Colon (tissue), 2 donors: ENCODE results near the gene SLC6A9.

Experiments
- FAIRE-seq: peaks from 2 replicates; lab custom pipeline; 2012; peaks lifted over from hg19 to GRCh38; lab: Jason Lieb, UNC
- donor health status: control.
- donor health status: control.

Gene SLC6A9

GRCh38 chr1:44029260-44029910, 1.9 kb downstream of the SLC6A9 start:
- FAIRE-seq = no peak

GRCh38 chr1:44027320-44027719, 3.9 kb downstream of the SLC6A9 start:
- FAIRE-seq = no peak

GRCh38 chr1:44025816-44026215, 5.4 kb downstream of the SLC6A9 start:
- no peak for FAIRE-seq

GRCh38 chr1:44024903-44025525, 6.2 kb downstream of the SLC6A9 start:
- no peak for FAIRE-seq

GRCh38 chr1:44024031-44024902, 7.0 kb downstream of the SLC6A9 start:
- FAIRE-seq = no peak

- no peak for FAIRE-seq
Observed at GRCh38 chr1:44021581-44022321, 9.5 kb downstream of the SLC6A9 start.

GRCh38 chr1:44021156-44021555, 10.1 kb downstream of the SLC6A9 start:
- no peak for FAIRE-seq

GRCh38 chr1:44020464-44020863, 10.8 kb downstream of the SLC6A9 start:
- FAIRE-seq = no peak

- FAIRE-seq = no peak
Observed at GRCh38 chr1:44019466-44019948, 11.8 kb downstream of the SLC6A9 start.

GRCh38 chr1:44016890-44017400, 14.3 kb downstream of the SLC6A9 start:
- no peak for FAIRE-seq

GRCh38 chr1:44016041-44016889, 15.0 kb downstream of the SLC6A9 start:
- FAIRE-seq = no peak

- FAIRE-seq = no peak
Observed at GRCh38 chr1:44015206-44015605, 16.1 kb downstream of the SLC6A9 start.

- FAIRE-seq = no peak
Observed at GRCh38 chr1:44014365-44015104, 16.7 kb downstream of the SLC6A9 start.

GRCh38 chr1:44013949-44014348, 17.3 kb downstream of the SLC6A9 start:
- FAIRE-seq = no peak

GRCh38 chr1:44012941-44013609, 18.2 kb downstream of the SLC6A9 start:
- no peak for FAIRE-seq

GRCh38 chr1:44012404-44012803, 18.9 kb downstream of the SLC6A9 start:
- no peak for FAIRE-seq

GRCh38 chr1:44010935-44011471, 20.3 kb downstream of the SLC6A9 start:
- no peak for FAIRE-seq

GRCh38 chr1:44008259-44008658, 23.0 kb downstream of the SLC6A9 start:
- no peak for FAIRE-seq

- no peak for FAIRE-seq
Observed at GRCh38 chr1:44002606-44003157, 28.6 kb downstream of the SLC6A9 start.
